Fibroblast of lung (primary cell): ENCODE measurements around the gene ZNF423. TPM values are rescaled to one million over a fixed set of nuclear protein-coding genes. Genes with fewer than 3 reads are reported as not detected.

Source experiments
- DNase-seq, 2 donors: peaks; one replicate each; pipeline versions ENCODE4 v3.0.0 to v3.0.0-alpha.2; 2010; ENCODE audit warnings: low read depth in 2 of 2
- H2AFZ ChIP-seq: 2 replicates; pipeline ENCODE4 v1.5.1; 2012; ENCODE audit warnings: low read length, control low read depth, inconsistent platforms
- H3K27ac ChIP-seq: 2 replicates; pipeline ENCODE4 v1.5.1; 2011; ENCODE audit warnings: low read length, control low read depth; ENCODE audit not compliant: insufficient read depth
- H3K27me3 ChIP-seq: 2 replicates; pipeline ENCODE4 v1.5.1; 2011; ENCODE audit warnings: mild to moderate bottlenecking, low read length; ENCODE audit not compliant: control insufficient read depth, insufficient read depth
- H3K36me3 ChIP-seq: 2 replicates; pipeline ENCODE4 v1.5.1; 2011; ENCODE audit warnings: low read length; ENCODE audit not compliant: control insufficient read depth, insufficient read depth
- H3K4me1 ChIP-seq: 2 replicates; pipeline ENCODE4 v1.5.1; 2011; ENCODE audit warnings: low read length; ENCODE audit not compliant: control insufficient read depth, insufficient read depth; ENCODE audit errors: extremely low read depth
- H3K4me2 ChIP-seq: 2 replicates; pipeline ENCODE4 v1.5.1; 2011; ENCODE audit warnings: low read length, control low read depth; ENCODE audit not compliant: insufficient read depth; ENCODE audit errors: extremely low read depth
- H3K4me3 ChIP-seq, 4 experiments: fragments of 200-600 bp in 1 of 4; sonication (generic) in 1 of 4; replicated peaks in 1 of 4; 2 replicates each; pipeline ENCODE4 v1.5.1; 2011 to 2016; ENCODE audit warnings: low read length in 4 of 4, low read depth in 3 of 4, mild to moderate bottlenecking in 3 of 4, control low read depth in 2 of 4, inconsistent platforms in 1 of 4, mixed read lengths in 1 of 4; ENCODE audit not compliant: insufficient read depth in 1 of 4; ENCODE audit errors: control extremely low read depth in 1 of 4
- H3K79me2 ChIP-seq: 2 replicates; pipeline ENCODE4 v1.5.1; 2012; ENCODE audit warnings: mild to moderate bottlenecking, low read length, inconsistent platforms; ENCODE audit not compliant: control insufficient read depth, insufficient read depth
- H3K9ac ChIP-seq: 2 replicates; pipeline ENCODE4 v1.5.1; 2011; ENCODE audit warnings: mild to moderate bottlenecking, low read length, control low read depth; ENCODE audit not compliant: insufficient read depth
- H3K9me3 ChIP-seq: 2 replicates; pipeline ENCODE4 v1.5.1; 2012; ENCODE audit warnings: low read depth, low read length; ENCODE audit not compliant: control insufficient read depth, insufficient read depth
- H4K20me1 ChIP-seq: 2 replicates; pipeline ENCODE4 v1.5.1; 2011; ENCODE audit warnings: low read length; ENCODE audit not compliant: control insufficient read depth, insufficient read depth; ENCODE audit errors: extremely low read depth
- EZH2 ChIP-seq: IDR thresholded peaks from 2 replicates; pipeline ENCODE4 v1.5.1; 2012; ENCODE audit warnings: low read length, control low read depth, mild to moderate bottlenecking; ENCODE audit errors: missing control alignments
- polyA plus RNA-seq, 2 donors: library from polyadenylated mRNA; depleted of rRNA in 1 of 2; stranded (reverse) in 1 of 2; unstranded in 1 of 2; fragments of >200 nt; gene quantifications; 2 replicates each; pipeline ENCODE4 v1.2.1, GENCODE V29; 2011 to 2012; ENCODE audit warnings: missing spikeins in 1 of 2
- total RNA-seq: library from RNA; depleted of rRNA; stranded (reverse); fragments of >200 nt; gene quantifications from 2 replicates; pipeline ENCODE4 v1.2.1, GENCODE V29; 2014
- TF ChIP-seq, protein P1 (sequence below), 2 donors: IDR thresholded peaks in 1 of 2; conservative IDR thresholded peaks in 1 of 2; 1 replicate in 1 of 2; 2 replicates in 1 of 2; pipeline ENCODE4 v1.5.1; 2011 to 2012; ENCODE audit warnings: low read length in 2 of 2, control low read depth in 1 of 2, inconsistent platforms in 1 of 2, low read depth in 1 of 2, mild to moderate bottlenecking in 1 of 2

The ZNF423 gene
- total and polyA plus RNA-seq, 2 donors (not counting 1 experiment from before 2014, with no cell fraction given): 0.07 to 0.17 TPM

DNA sequence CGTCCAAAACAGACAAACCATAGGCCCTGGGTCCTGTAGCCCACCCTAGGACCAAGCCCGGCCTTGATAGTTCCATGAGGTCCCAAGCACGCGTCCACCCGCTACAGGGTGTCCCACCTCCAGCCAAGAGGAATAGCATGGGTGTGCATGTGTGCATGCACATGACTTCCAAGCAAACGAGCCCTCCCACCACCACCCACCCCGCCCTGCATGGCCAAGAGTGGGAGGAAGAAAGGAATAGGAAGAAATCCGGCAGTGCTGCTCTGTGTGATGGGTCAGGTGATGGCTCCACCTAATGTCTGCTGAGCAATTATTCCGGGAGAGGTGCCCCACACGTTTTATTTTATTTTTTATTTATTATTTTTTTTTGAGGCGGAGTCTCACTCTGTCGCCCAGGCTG lies 184.6 kb downstream of the ZNF423 start:
- H2AFZ ChIP-seq: no peak overlapping the region
- no peaks in the 10 kb centered on the region for H3K36me3 ChIP-seq
- H3K27me3 ChIP-seq: no peaks in the 10 kb centered on the region
- H3K27ac ChIP-seq: no peak overlapping the region
- no peak overlapping the region for H3K4me3 ChIP-seq
- DNase-seq: no peak
- no peaks in the 10 kb centered on the region for H3K9me3 ChIP-seq
- H4K20me1 ChIP-seq: no peaks in the 10 kb centered on the region
- no peak overlapping the region for H3K9ac ChIP-seq
- no peak overlapping the region for H3K4me2 ChIP-seq
- no peak for TF ChIP-seq EZH2
- TF ChIP-seq, protein P1, sequence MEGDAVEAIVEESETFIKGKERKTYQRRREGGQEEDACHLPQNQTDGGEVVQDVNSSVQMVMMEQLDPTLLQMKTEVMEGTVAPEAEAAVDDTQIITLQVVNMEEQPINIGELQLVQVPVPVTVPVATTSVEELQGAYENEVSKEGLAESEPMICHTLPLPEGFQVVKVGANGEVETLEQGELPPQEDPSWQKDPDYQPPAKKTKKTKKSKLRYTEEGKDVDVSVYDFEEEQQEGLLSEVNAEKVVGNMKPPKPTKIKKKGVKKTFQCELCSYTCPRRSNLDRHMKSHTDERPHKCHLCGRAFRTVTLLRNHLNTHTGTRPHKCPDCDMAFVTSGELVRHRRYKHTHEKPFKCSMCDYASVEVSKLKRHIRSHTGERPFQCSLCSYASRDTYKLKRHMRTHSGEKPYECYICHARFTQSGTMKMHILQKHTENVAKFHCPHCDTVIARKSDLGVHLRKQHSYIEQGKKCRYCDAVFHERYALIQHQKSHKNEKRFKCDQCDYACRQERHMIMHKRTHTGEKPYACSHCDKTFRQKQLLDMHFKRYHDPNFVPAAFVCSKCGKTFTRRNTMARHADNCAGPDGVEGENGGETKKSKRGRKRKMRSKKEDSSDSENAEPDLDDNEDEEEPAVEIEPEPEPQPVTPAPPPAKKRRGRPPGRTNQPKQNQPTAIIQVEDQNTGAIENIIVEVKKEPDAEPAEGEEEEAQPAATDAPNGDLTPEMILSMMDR (conservative IDR thresholded peaks at IDR 0.05 in 1 of 2, IDR thresholded peaks at IDR 0.05 in 1 of 2; ENCODE audit: low read depth in 1 of 2, low read length in 2 of 2): no peak
- H3K79me2 ChIP-seq: no peaks in the 10 kb centered on the region
- no peaks in the 10 kb centered on the region for H3K4me1 ChIP-seq

GRCh38 chr16:49670627-49671026 lies 185.3 kb downstream of the ZNF423 start:
- no peaks in the 10 kb centered on the region for H3K79me2 ChIP-seq

GRCh38 chr16:49665482-49666230 lies 190.3 kb downstream of the ZNF423 start:
- H3K36me3 ChIP-seq: no peaks in the 10 kb centered on the region
- no peak overlapping the region for H3K4me3 ChIP-seq
- no peak overlapping the region for H3K9ac ChIP-seq
- no peaks in the 10 kb centered on the region for H3K27me3 ChIP-seq
- DNase-seq: no peak
- no peak overlapping the region for H3K4me2 ChIP-seq
- no peak overlapping the region for H3K27ac ChIP-seq
- no peaks in the 10 kb centered on the region for H3K79me2 ChIP-seq
- no peaks in the 10 kb centered on the region for H3K4me1 ChIP-seq
- no peak for TF ChIP-seq EZH2
- TF ChIP-seq, protein P1 (conservative IDR thresholded peaks at IDR 0.05 in 1 of 2, IDR thresholded peaks at IDR 0.05 in 1 of 2; ENCODE audit: low read depth in 1 of 2, low read length in 2 of 2): no peak
- H4K20me1 ChIP-seq: no peaks in the 10 kb centered on the region
- H2AFZ ChIP-seq: no peak overlapping the region
- H3K9me3 ChIP-seq: no peaks in the 10 kb centered on the region

More at GRCh38 chr16:49670627-49671026, 185.3 kb downstream of the ZNF423 start:
- Histone ChIP-seq H3K9me3 (no peaks in the 10 kb centered on the region), H3K9ac (no peak overlapping the region), H3K4me1 (no peaks in the 10 kb centered on the region), H3K27ac (no peak overlapping the region), H3K36me3 (no peaks in the 10 kb centered on the region), H3K4me2 (no peak overlapping the region), H3K27me3 (no peaks in the 10 kb centered on the region), H2AFZ (no peak overlapping the region), H3K4me3 (no peak overlapping the region), H4K20me1 (no peaks in the 10 kb centered on the region)
- no peak for DNase-seq
- TF ChIP-seq, protein P1 (conservative IDR thresholded peaks at IDR 0.05 in 1 of 2, IDR thresholded peaks at IDR 0.05 in 1 of 2; ENCODE audit: low read depth in 1 of 2, low read length in 2 of 2): no peak
- TF ChIP-seq EZH2: no peak
